T follicular helper cell (primary cell): ENCODE data around the gene ASGR2.
"Not testable (repeated sequence)": the region's sequence is repeated elsewhere in the genome, so short reads cannot be mapped to it uniquely, and the experiment has no call there.

Experiments used
- DNase-seq: peaks from one replicate; pipeline ENCODE4 v3.0.0-alpha.2; 2020; ENCODE audit warnings: low read depth
- total RNA-seq, 2 experiments: gene quantifications; one replicate each; lab custom pipeline; 2026; lab: John Stamatoyannopoulos, UW

Gene ASGR2
- total RNA-seq, result 0 reads per million in 2 experiments

- DNase-seq, result no peak
These were observed at the start of gene ASGR2 for GRCh38 chr17:7114241-7114874. Gene ASGR2, minus strand, starts transcription at chr17:7114822. Its CDS starts 582 bp downstream, at chr17:7114240.

- DNase-seq, result not testable (repeated sequence)
These were observed 44.9 kb upstream of the ASGR2 start for GRCh38 chr17:7159571-7159970.

GRCh38 chr17:7158424-7158823 is 43.8 kb upstream of the ASGR2 start:
- not testable (repeated sequence) for DNase-seq

GRCh38 chr17:7156342-7156940 is 41.8 kb upstream of the ASGR2 start:
- no peak for DNase-seq

- no peak for DNase-seq
These were observed 33.1 kb upstream of the ASGR2 start for GRCh38 chr17:7147772-7148171.

DNA sequence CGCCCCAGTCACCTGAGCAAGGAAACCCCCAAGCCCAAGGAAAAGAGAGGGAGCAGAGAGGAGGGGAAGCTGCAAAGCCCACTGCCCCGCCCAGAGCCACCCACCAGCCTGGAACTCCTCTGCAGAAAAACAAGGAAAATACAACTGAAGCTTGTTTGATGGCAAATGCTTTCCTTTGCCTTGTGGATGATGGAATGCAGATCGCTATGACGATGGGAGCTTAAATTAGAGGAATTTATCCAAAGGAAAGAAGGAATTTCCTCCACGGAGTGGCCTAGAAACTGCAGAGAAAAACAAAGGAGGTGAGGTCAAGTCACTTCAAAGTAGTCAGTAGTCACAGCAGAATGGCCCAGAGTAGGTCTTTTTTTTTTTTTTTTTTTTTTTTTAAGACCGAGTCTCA is 31.5 kb upstream of the ASGR2 start:
- DNase-seq, result no peak

GRCh38 chr17:7144213-7144612 is 29.6 kb upstream of the ASGR2 start:
- no peak for DNase-seq

- no peak for DNase-seq
These were observed 27.2 kb upstream of the ASGR2 start for GRCh38 chr17:7141824-7142223.

GRCh38 chr17:7139400-7139799 is 24.8 kb upstream of the ASGR2 start:
- no peak for DNase-seq

GRCh38 chr17:7138800-7139381 is 24.3 kb upstream of the ASGR2 start:
- DNase-seq, result no peak

- no peak for DNase-seq
These were observed 22.7 kb upstream of the ASGR2 start for GRCh38 chr17:7137171-7137943.

GRCh38 chr17:7136266-7136877 is 21.8 kb upstream of the ASGR2 start:
- peak; percentile 73 for DNase-seq

- DNase-seq, result no peak
These were observed 19.3 kb upstream of the ASGR2 start for GRCh38 chr17:7133916-7134315.

GRCh38 chr17:7133424-7133823 is 18.8 kb upstream of the ASGR2 start:
- DNase-seq, result no peak

DNA sequence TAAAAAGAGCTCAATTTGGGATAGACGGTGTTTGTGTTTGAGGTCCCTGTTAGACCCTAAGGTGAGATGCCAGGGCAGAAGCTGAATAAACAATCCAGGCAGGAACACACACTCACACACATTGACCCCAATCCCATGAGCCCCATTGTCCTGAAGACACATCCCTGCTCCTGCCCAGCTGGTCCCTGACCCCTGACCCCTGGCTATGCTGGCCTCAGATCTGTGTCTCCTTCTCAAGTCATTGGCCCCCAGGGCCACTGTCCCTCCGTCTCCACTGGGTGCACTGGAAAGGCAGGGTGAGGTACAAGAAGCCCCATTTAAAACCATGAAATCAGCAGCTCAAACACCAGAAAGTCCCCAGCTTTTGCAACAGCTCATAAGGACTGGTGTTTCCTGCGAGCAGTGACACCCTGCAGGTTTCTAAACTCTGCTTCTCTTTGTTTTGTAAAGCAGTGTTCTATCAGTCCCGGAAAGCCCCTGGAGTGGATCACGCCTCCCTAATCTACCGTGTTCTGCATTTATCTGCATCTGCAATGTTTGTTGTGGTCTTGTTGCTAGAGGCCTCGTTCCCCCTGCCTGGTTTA is 18.0 kb upstream of the ASGR2 start:
- peak; percentile 70 for DNase-seq

GRCh38 chr17:7131423-7131791 is 16.8 kb upstream of the ASGR2 start:
- no peak for DNase-seq

GRCh38 chr17:7130621-7131422 is 16.2 kb upstream of the ASGR2 start:
- no peak for DNase-seq

GRCh38 chr17:7129311-7129710 is 14.7 kb upstream of the ASGR2 start:
- no peak for DNase-seq

- DNase-seq, result no peak
These were observed 13.5 kb upstream of the ASGR2 start for GRCh38 chr17:7128160-7128559.

DNA sequence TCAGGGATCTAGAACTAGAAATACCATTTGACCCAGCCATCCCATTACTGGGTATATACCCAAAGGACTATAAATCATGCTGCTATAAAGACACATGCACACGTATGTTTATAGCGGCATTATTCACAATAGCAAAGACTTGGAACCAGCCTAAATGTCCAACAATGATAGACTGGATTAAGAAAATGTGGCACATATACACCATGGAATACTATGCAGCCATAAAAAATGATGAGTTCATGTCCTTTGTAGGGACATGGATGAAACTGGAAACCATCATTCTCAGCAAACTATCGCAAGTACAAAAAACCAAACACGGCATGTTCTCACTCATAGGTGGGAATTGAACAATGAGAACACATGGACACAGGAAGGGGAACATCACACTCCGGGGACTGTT is 12.9 kb upstream of the ASGR2 start:
- not testable (repeated sequence) for DNase-seq

DNA sequence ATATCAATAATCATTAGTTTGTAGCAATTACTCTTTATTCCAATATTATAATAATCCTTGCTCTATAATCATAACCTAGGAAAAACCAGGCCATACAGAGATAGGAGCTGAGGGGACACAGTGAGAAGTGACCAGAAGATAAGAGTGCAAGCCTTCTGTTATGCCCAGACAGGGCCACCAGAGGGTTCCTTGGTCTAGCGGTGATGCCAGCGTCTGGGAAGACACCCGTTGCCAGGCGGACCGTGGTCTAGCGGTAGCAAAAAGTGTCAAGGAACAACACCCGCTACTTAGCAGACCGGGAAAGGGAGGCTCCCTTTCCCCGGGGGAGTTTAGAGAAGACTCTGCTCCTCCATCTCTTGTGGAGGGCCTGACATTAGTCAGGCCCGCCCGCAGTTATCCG is 11.8 kb upstream of the ASGR2 start:
- not testable (repeated sequence) for DNase-seq
